SK-N-SH (cell line): ENCODE results near the gene LTBP2. TPM values are rescaled to one million over a fixed set of nuclear protein-coding genes. Genes with fewer than 3 reads are reported as not detected.

Experiments used
- CTCF ChIA-PET: fragments of 300-600, 350-600 bp; formaldehyde crosslinking; extraction: SDS; loops from one replicate; lab custom pipeline; 2021; lab: Yijun Ruan, JAX
- POLR2A ChIA-PET: fragments of 350-600 bp; sonication (Branson Sonifier 250); formaldehyde crosslinking; extraction: SDS; loops from one replicate; lab custom pipeline; 2020; ENCODE audit warnings: antibody characterized with exemption, inconsistent platforms; lab: Yijun Ruan, JAX
- DNase-seq: peaks from one replicate; pipeline ENCODE4 v3.0.0; 2012
- H2AFZ ChIP-seq: fragments of 200-600 bp; sonication (generic); 2 replicates; pipeline ENCODE4 v1.8.1; 2016; ENCODE audit warnings: antibody characterized with exemption, mild to moderate bottlenecking, low read depth
- H3F3A ChIP-seq: fragments of 200-600 bp; sonication (generic); replicated peaks from 2 replicates; pipeline ENCODE3; 2016; ENCODE audit warnings: antibody characterized with exemption, mild to moderate bottlenecking; ENCODE audit not compliant: insufficient read depth
- H3K27ac ChIP-seq, 2 experiments: fragments of 200-500 bp in 1 of 2; fragments of 200-600 bp in 1 of 2; sonication (Bioruptor generic) in 1 of 2; sonication (generic), shearing (Covaris generic) in 1 of 2; 2 replicates each; pipeline versions ENCODE4 v1.5.1 to v1.6.1; 2014 to 2016; ENCODE audit warnings: low read depth in 2 of 2, inconsistent platforms in 1 of 2, low read length in 1 of 2, mild to moderate bottlenecking in 1 of 2, mixed read lengths in 1 of 2
- H3K27me3 ChIP-seq: fragments of 200-600 bp; sonication (generic), shearing (Covaris generic); 2 replicates; pipeline ENCODE4 v1.6.1; 2016; ENCODE audit warnings: mixed run types; ENCODE audit not compliant: insufficient read depth
- H3K36me3 ChIP-seq, 2 experiments: fragments of 200-500 bp in 1 of 2; fragments of 200-600 bp in 1 of 2; sonication (Bioruptor generic) in 1 of 2; sonication (generic) in 1 of 2; replicated peaks in 1 of 2; 2 replicates each; pipeline versions ENCODE3 to v1.5.1; 2014 to 2016; ENCODE audit warnings: low read length in 1 of 2, mild to moderate bottlenecking in 1 of 2; ENCODE audit not compliant: insufficient read depth in 2 of 2, control insufficient read depth in 1 of 2
- H3K4me1 ChIP-seq, 2 experiments: fragments of 200-500 bp in 1 of 2; fragments of 200-600 bp in 1 of 2; sonication (Bioruptor generic) in 1 of 2; sonication (generic), shearing (Covaris generic) in 1 of 2; 2 replicates each; pipeline versions ENCODE4 v1.5.1 to v1.6.1; 2014 to 2016; ENCODE audit warnings: low read depth in 1 of 2, low read length in 1 of 2, mixed run types in 1 of 2; ENCODE audit not compliant: insufficient read depth in 2 of 2, control insufficient read depth in 1 of 2
- H3K4me2 ChIP-seq: fragments of 200-600 bp; sonication (generic), shearing (Covaris generic); 2 replicates; pipeline ENCODE4 v1.6.1; 2017; ENCODE audit warnings: mixed run types
- H3K4me3 ChIP-seq, 2 experiments: fragments of 200-500 bp in 1 of 2; fragments of 200-600 bp in 1 of 2; sonication (Bioruptor generic) in 1 of 2; sonication (generic), shearing (Covaris generic) in 1 of 2; 2 replicates each; pipeline versions ENCODE4 v1.5.1 to v1.8.1; 2014 to 2016; ENCODE audit warnings: low read depth in 2 of 2, inconsistent platforms in 1 of 2, low read length in 1 of 2, mild to moderate bottlenecking in 1 of 2, mixed read lengths in 1 of 2, moderate library complexity in 1 of 2
- H3K79me2 ChIP-seq: fragments of 200-600 bp; sonication (generic); 2 replicates; pipeline ENCODE4 v1.8.1; 2017; ENCODE audit warnings: mild to moderate bottlenecking; ENCODE audit not compliant: insufficient read depth
- H3K9ac ChIP-seq: fragments of 200-600 bp; sonication (generic); 2 replicates; pipeline ENCODE4 v1.6.1; 2017; ENCODE audit warnings: mixed run types
- H3K9me2 ChIP-seq: fragments of 200-600 bp; sonication (generic); 2 replicates; pipeline ENCODE4 v1.6.1; 2017; ENCODE audit warnings: mixed run types
- H3K9me3 ChIP-seq: fragments of 200-600 bp; sonication (generic); 2 replicates; pipeline ENCODE4 v1.6.1; 2017; ENCODE audit warnings: mixed run types, mild to moderate bottlenecking, moderate library complexity
- H4K20me1 ChIP-seq: fragments of 200-600 bp; sonication (generic); 2 replicates; pipeline ENCODE4 v1.6.1; 2017; ENCODE audit warnings: mild to moderate bottlenecking, mixed run types; ENCODE audit not compliant: insufficient read depth
- ELF1 ChIP-seq: IDR thresholded peaks from 2 replicates; pipeline ENCODE4 v1.4.0; 2012
- EP300 ChIP-seq, 2 experiments: IDR thresholded peaks; 2 replicates each; pipeline versions ENCODE4 v1.4.0 to v1.6.1; 2012; ENCODE audit warnings: borderline replicate concordance in 1 of 2, low read depth in 1 of 2, low read length in 1 of 2
- FOXJ3 ChIP-seq: sonication (generic); formaldehyde crosslinking; IDR thresholded peaks from 2 replicates; pipeline ENCODE4 v1.5.1; 2020; ENCODE audit warnings: mild to moderate bottlenecking, missing genetic modification reagents
- GATA2 ChIP-seq: sonication (generic); formaldehyde crosslinking; IDR thresholded peaks from 2 replicates; pipeline ENCODE4 v1.5.0; 2020; ENCODE audit warnings: mild to moderate bottlenecking, missing genetic modification reagents
- IRF3 ChIP-seq: fragments of 150-350 bp; IDR thresholded peaks from 2 replicates; pipeline ENCODE4 v1.6.1; 2016; ENCODE audit warnings: mild to moderate bottlenecking, low read depth, low read length
- JUND ChIP-seq: IDR thresholded peaks from 2 replicates; pipeline ENCODE4 v1.4.0; 2012
- MAX ChIP-seq: IDR thresholded peaks from 2 replicates; pipeline ENCODE4 v1.4.0; 2012; ENCODE audit warnings: low read depth
- MEF2A ChIP-seq: IDR thresholded peaks from 2 replicates; pipeline ENCODE4 v1.4.0; 2012; ENCODE audit warnings: low read depth, borderline replicate concordance
- NRF1 ChIP-seq: IDR thresholded peaks from 2 replicates; pipeline ENCODE4 v1.6.1; 2012; ENCODE audit warnings: low read depth, mild to moderate bottlenecking, low read length
- RCOR1 ChIP-seq: fragments of 150-350 bp; IDR thresholded peaks from 2 replicates; pipeline ENCODE4 v1.6.1; 2017; ENCODE audit warnings: antibody characterized with exemption, low read length
- REST ChIP-seq: IDR thresholded peaks from 2 replicates; pipeline ENCODE4 v1.6.1; 2012; ENCODE audit warnings: mild to moderate bottlenecking, low read depth, low read length, moderate library complexity
- RFX5 ChIP-seq: IDR thresholded peaks from 2 replicates; pipeline ENCODE4 v1.6.1; 2012; ENCODE audit warnings: mild to moderate bottlenecking, improper control_type of control experiment, low read length
- RXRA ChIP-seq: IDR thresholded peaks from 2 replicates; pipeline ENCODE4 v1.4.0; 2012; ENCODE audit warnings: low read depth, mild to moderate bottlenecking, borderline replicate concordance
- SIN3A ChIP-seq: IDR thresholded peaks from 2 replicates; pipeline ENCODE4 v1.6.1; 2012; ENCODE audit warnings: low read depth, mild to moderate bottlenecking, low read length, moderate library complexity, borderline replicate concordance
- SMC3 ChIP-seq: IDR thresholded peaks from 2 replicates; pipeline ENCODE4 v1.6.1; 2012; ENCODE audit warnings: low read depth, low read length, improper control_type of control experiment
- TAF1 ChIP-seq: IDR thresholded peaks from 2 replicates; pipeline ENCODE4 v1.6.1; 2012; ENCODE audit warnings: low read depth, mild to moderate bottlenecking, low read length, moderate library complexity, borderline replicate concordance
- TCF12 ChIP-seq: IDR thresholded peaks from 2 replicates; pipeline ENCODE4 v1.4.0; 2012
- TEAD4 ChIP-seq: IDR thresholded peaks from 2 replicates; pipeline ENCODE4 v1.4.0; 2012; ENCODE audit warnings: mild to moderate bottlenecking, borderline replicate concordance; ENCODE audit not compliant: insufficient read depth
- WGBS: methylation state at CpG from one replicate; pipeline ENCODE4 v1.1.6; 2017; ENCODE audit warnings: low lambda C conversion rate; 5-methylcytosine and 5-hydroxymethylcytosine counted together
- polyA plus RNA-seq, 3 experiments: library from polyadenylated mRNA; depleted of rRNA; stranded (reverse); fragments of >200 nt; gene quantifications; 2 replicates each; pipeline ENCODE4 v1.2.3, GENCODE V29; 2012
- TF ChIP-seq, protein P1 (sequence below): IDR thresholded peaks from 2 replicates; pipeline ENCODE4 v1.4.0; 2012; ENCODE audit warnings: low read depth, borderline replicate concordance
- TF ChIP-seq, protein P2 (sequence below): IDR thresholded peaks from 2 replicates; pipeline ENCODE4 v1.4.0; 2012; ENCODE audit warnings: low read depth, borderline replicate concordance

LTBP2 gene
- polyA plus RNA-seq, 1 of the 3 experiments (the other 2 are of a cell fraction): 58.8 TPM

DNA sequence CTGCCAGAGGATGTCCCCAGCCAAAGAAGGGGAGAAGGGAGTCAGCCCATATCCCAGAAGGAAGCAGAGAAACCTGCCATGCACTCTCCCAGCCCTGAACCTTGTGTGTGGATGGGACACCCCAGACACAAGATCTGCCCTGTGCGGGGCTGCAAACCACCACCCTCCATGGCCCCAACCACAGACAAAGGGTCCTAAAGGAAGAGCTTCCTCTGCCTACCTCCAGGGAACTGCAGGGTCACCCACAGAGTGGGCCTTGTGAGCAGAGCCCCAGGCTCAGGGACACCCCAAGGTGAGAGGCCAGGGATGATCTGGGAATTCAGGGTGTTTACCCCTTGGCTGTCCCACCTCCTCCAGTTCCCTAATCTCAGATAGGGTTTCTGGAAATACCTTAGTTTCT is 62.0 kb downstream of the LTBP2 start:
- H3K36me3 ChIP-seq: peaks cover 55 to 67% of the 10 kb centered on the region in 2 experiments
- peaks cover 54% of the 10 kb centered on the region for H3K79me2 ChIP-seq
- POLR2A ChIA-PET: no interaction called here
- H2AFZ ChIP-seq: no peak overlapping the region
- TF ChIP-seq TEAD4: no peak
- TF ChIP-seq TCF12: no peak
- no peak for TF ChIP-seq SIN3A
- no peak for TF ChIP-seq MAX
- TF ChIP-seq ELF1: no peak
- no peak for TF ChIP-seq SMC3
- TF ChIP-seq NRF1: no peak
- TF ChIP-seq FOXJ3 (CRISPR knock-in tag): no peak
- TF ChIP-seq RFX5: no peak
- TF ChIP-seq EP300 (IDR thresholded peaks at IDR 0.05; ENCODE audit: borderline replicate concordance in 1 of 2, low read depth in 1 of 2, low read length in 1 of 2): no peak
- no peak for TF ChIP-seq TAF1
- TF ChIP-seq MEF2A: no peak
- TF ChIP-seq IRF3: no peak
- TF ChIP-seq RXRA: no peak
- TF ChIP-seq GATA2 (CRISPR knock-in tag): no peak
- TF ChIP-seq JUND: no peak
- TF ChIP-seq, protein P1, sequence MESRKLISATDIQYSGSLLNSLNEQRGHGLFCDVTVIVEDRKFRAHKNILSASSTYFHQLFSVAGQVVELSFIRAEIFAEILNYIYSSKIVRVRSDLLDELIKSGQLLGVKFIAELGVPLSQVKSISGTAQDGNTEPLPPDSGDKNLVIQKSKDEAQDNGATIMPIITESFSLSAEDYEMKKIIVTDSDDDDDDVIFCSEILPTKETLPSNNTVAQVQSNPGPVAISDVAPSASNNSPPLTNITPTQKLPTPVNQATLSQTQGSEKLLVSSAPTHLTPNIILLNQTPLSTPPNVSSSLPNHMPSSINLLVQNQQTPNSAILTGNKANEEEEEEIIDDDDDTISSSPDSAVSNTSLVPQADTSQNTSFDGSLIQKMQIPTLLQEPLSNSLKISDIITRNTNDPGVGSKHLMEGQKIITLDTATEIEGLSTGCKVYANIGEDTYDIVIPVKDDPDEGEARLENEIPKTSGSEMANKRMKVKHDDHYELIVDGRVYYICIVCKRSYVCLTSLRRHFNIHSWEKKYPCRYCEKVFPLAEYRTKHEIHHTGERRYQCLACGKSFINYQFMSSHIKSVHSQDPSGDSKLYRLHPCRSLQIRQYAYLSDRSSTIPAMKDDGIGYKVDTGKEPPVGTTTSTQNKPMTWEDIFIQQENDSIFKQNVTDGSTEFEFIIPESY: no peak
- TF ChIP-seq, protein P2, sequence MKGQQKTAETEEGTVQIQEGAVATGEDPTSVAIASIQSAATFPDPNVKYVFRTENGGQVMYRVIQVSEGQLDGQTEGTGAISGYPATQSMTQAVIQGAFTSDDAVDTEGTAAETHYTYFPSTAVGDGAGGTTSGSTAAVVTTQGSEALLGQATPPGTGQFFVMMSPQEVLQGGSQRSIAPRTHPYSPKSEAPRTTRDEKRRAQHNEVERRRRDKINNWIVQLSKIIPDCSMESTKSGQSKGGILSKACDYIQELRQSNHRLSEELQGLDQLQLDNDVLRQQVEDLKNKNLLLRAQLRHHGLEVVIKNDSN: no peak
- no peak for TF ChIP-seq RCOR1
- no peak for TF ChIP-seq REST
- H3K4me1 ChIP-seq: peaks cover 0 to 68% of the 10 kb centered on the region in 2 experiments; a peak in 2 of 4 replicates
- no peak overlapping the region for H3K4me3 ChIP-seq
- no peaks in the 10 kb centered on the region for H3K9me3 ChIP-seq
- CTCF ChIA-PET: interaction anchor here (0.8 to 6.8 kb wide), 13 partner anchors 9 to 98 kb away, joined by 3 to 40 read pairs (median 4); partner anchors contain the start of gene LTBP2
- no CpG with 5 or more reads among the region's 1 CpG for WGBS
- no peak overlapping the region; a peak in 1 of 4 replicates for H3K27ac ChIP-seq
- no peak for DNase-seq
- H3K4me2 ChIP-seq: no peak overlapping the region
- H3F3A ChIP-seq: no peaks in the 10 kb centered on the region
- H3K9me2 ChIP-seq: no peaks in the 10 kb centered on the region
- no peak overlapping the region for H3K9ac ChIP-seq
- no peaks in the 10 kb centered on the region for H3K27me3 ChIP-seq
- H4K20me1 ChIP-seq: peaks cover 10% of the 10 kb centered on the region; the same call in 1 of the 2 replicates
